Middle frontal gyrus (tissue), 1 donor: ENCODE data around the gene NUPR1.
"Not testable (repeated sequence)": the region's sequence is repeated elsewhere in the genome, so short reads cannot be mapped to it uniquely, and the experiment has no call there.

ENCODE experiments used
- DNase-seq: peaks from one replicate; pipeline ENCODE4 v3.0.0-alpha.2; 2015; ENCODE audit warnings: low spot score; ENCODE audit errors: extremely low spot score

NUPR1 gene

DNA sequence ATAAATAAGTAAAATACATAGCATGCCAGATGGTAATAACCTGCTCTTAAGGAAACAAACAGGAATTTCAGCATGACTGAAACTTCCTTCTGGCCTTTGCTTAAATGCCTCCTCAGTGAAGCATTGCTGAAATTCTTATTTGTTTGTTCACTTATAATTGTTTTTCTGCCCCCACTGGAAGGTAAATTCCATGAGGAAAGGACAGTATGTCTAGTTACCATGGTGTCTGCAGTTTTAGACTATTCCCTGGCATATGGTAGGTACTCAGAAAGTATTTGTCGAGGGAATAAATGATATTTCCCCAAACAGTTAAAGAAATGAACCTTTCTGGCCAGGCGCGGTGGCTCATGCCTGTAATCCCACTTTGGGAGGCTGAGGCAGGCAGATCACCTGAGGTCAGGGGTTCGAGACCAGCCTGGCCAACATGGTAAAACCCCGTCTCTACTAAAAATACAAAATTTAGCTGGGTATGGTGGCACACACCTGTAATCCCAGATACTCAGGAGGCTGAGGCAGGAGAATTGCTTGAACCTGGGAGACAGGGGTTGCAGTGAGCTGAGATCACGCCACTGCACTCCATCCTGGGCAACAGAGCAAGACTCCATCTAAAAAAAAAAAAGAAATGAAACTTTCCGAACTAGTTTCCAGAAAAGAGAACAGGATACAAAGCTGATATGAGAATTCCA, 11.5 kb downstream of the NUPR1 start:
- DNase-seq, result not testable (repeated sequence)

DNA sequence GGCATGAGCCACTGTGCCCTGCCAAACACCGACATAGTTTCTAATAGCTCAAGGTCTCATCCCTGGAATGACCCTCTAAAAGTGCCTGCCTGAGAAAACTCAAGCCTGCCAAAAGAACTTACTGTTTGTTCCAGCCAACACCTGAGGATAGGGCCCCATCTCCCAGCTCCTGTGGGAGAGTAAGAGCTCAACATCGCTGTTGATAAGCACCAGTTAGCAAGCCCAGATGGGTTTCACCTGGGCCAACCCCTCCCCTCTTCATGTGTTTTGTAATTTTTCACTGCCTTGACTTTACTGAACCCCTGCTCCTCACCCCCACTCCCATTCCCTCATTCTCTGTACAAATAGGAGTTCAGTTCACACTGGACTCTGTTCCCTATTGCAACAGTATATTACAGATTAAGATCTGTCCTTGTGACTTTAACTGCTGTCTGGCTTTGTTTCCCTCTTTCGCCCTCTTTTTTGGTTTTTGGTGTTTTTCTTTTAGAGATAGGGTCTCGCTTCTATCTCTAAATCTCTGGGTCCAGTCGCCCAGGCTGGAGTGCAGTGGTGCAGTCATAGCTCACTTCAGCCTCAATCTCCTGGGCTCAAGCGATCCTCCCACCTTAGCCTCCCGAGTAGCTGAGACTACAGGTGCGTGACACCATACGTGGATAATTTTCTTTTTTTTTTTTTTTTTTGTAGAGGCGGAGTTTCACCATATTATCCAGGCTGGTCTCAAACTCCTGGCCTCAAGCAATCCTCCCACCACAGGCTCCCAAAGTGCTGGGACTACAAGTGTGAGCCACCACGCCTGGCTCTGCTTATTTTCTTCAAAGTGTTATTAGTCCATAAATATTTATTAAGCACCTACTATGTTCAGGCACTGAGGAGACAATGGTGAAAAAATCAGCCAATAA, 12.3 kb downstream of the NUPR1 start:
- no peak for DNase-seq

DNA sequence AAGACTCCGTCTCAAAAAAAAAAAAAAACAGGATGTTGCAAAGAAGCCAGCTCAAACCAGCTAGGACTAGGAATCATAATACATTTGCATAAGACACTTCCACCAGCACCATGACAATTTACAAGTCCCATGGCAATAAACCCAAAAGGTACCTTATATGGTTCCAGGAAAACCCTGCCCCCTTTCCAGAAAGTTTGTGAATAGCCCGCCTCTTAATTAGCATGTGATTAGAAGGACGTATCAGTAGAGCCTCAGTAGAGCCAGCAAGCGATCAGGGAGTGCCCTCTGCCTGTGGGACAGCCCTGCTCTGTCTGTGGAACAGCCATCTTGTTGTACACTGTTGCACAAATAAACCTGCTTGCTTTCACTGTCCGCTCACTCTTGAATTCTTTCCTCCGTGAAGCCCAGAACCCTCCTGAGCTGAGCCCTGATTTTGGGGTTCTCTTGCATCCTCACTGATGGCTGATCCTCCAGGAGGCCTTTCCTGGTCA, 14.0 kb downstream of the NUPR1 start:
- no peak for DNase-seq

DNA sequence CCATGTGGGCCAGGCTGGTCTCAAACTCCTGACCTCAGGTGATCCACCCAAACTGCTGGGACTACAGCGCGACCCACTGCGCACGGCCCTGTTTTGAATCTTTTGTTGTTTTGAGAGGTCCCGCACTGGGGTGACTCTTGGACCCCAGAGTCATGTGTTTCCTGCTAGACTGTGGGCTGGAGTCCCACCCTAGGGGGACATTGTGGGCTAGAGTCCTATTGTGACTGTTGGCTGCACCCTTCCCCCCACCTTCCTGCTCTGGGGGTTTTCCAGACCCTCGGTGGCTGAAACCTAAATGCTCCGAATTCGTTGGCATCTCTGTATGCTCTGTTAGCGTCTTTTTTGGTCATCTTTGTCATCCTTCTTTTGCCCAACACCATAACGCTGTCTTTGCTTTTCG, 16.0 kb downstream of the NUPR1 start:
- DNase-seq, result no peak

DNA sequence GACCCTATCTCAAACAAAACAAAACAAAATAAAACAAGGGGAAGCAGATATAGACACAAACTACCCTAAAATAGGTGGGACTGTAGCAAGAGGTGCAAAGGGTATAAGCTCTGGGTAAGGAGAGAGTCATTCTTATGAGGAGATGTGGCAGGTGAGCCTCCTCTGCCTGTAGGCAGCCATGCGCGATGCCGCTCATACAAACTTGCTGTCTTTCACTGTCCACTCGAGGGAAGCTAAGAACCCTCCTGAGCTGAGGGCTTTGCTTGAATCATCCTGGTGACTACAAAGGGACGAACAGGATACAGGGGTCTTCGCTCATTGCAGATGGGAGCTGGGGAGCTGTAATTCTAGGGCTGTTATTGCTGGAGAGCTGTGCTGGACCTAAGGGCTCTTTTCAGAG, 17.3 kb downstream of the NUPR1 start:
- no peak for DNase-seq

DNA sequence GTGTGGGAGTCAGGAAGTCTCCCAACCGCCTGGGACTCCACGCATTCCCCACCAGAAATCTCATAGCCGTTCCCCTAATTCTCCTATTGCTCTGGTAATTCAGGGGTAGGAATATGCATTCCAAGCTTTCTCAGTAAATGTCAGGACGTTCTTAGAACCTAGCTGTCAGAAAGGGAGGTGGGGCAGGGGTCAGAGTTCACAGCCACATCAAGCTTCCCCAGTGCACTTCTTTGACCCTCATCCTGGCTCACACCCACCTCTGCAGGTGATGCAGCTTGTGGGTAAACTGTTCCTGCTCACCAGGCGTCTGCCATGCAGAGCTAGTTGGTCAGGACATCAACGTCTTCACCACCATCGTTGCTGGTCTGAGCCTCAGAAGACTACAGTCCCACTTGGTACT, 18.1 kb downstream of the NUPR1 start:
- DNase-seq, result no peak

DNA sequence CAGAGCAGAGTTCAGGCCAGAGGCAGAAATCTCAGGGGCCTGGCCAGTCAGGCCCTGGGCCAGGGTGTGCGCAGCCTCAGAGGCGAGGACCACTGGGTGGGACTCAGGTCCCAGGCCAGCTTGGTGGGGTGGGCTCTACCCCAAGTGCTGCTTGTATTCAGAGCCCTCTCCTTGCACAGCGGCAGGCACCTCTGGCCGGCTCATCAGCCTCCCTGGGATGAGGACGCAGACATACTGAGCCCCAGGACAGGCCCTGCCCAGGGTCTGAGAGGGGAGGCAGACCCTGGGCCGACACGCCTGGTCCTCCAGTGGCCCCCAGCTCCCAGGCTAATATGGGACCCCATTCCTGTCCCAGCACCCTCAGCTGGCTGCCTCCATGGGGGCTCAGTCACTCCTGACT, 24.5 kb downstream of the NUPR1 start:
- DNase-seq, result no peak

DNA sequence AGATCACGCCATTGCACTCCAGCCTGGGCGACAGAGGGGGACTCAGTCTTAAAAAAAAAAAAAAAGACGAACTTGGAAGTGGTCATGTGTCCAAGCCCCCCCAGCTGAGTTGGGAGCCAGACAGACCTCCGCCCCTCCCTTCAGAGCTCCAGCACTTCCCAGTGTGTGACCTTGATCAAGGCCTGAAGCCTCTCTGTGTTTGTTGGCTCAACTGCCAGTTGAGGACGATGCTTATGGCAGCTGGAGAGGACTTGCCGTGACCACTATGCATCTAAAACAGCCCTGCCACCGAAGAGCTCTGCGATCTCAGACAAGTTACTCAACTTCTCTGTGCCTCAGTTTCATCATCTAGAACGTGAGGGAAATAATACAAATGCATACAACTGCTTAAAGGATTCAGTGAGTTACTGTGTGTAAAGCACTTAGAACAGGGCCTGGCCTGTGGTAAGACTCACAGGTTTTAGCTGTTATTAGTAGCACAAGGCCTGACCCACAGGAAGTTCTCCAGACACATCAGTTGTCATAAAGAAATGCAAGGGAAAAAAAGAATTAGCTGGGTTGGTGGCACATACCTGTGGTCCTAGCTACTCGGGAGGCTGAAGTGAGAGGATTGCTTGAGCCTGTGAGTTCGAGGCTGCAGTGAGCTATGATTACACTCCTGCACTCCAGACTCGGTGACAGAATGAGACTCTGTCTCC, 25.1 kb downstream of the NUPR1 start:
- DNase-seq, result no peak

DNA sequence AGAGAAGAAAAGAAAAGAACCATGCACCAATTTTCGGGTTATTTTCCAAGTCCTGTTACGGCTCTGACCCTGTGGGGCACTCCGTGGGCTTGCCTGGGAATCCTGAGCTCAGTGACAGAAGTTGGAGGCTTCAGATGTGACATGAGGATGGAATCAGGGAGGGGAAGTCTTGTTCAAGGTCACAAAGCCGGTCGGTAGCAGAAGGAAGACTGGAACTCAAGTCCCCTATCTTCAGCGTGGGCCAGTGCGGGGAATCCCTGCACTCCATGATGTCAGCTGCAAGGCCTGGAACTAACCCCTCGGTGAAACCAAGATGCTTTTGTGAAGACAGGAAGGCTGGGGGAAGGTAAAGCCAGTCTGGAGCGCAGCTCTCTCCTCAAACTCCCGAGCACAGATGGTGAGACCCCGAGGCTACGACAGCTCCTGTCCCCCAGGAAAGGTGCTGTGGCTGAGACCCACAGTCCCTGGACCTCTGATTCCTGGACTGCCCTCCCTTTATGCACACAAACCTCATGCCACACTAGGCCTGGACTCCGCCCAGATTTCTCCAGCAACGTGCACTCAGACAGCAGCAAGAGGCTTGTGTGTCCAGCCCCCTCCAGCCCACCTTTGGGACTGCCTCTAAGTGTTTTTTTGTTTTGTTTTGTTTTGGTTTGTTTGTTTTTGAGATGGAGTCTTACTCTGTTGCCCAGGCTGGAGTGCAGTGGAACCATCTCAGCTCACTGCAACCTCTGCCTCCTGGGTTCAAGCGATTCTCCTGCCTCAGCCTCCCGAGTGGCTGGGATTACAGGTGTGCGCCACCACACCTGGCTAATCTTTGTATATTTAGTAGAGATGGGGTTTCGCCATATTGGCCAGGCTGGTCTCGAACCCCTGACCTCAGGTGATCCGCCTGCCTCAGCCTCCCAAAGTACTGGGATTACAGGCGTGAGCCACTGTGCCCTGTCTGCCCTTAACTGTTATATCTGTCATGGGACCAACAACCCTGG, 26.7 kb downstream of the NUPR1 start:
- DNase-seq, result no peak

DNA sequence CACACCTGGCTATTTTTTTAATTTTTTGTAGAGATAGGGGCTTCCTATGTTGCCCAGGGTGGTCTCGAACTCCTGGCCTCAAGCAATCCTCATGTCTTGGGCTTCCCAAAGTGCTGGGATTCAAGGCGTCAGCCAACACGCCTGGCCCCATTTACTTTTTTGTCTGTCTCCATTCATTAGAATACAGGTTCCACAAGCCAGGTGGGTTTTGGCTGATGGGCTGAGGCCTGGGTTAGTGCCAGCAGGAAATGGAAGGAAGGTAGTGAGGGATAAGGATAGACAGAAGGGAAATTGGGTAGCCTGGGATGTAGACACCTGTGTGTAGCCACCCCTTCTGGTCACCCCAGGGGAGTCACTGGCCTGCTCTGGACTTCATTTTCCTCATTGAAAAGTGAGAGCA, 27.7 kb downstream of the NUPR1 start:
- DNase-seq, result no peak

DNA sequence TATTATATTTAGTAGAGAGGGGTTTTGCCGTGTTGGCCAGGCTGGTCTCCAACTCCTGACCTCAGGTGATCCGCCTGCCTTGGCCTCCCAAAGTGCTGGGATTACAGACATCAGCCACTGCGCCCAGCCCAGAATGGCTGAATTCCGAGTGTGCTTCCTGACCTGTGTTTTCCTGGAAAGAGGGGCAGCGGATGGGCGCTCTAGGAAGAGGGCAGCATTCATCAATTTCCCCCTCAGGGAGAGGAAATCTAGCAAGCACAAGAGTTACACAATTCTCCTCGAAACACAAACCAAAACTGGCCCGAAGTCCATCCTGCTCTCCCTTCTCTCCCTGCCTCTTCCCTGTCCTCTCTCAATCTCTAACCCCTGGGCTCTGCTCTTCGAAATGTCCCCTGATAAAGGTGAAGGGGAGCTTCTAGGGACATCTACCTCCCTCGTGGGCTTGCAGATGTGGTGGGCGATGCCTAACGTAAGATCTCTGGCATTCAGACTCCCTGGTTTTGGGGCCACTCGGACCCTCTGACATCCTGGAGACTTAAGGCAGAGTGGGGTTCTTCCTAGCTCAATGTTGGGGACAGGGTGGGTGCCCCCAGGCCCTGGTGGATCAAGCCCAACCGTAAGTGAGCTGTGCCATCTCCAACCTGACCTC, 33.2 kb downstream of the NUPR1 start:
- no peak for DNase-seq

DNA sequence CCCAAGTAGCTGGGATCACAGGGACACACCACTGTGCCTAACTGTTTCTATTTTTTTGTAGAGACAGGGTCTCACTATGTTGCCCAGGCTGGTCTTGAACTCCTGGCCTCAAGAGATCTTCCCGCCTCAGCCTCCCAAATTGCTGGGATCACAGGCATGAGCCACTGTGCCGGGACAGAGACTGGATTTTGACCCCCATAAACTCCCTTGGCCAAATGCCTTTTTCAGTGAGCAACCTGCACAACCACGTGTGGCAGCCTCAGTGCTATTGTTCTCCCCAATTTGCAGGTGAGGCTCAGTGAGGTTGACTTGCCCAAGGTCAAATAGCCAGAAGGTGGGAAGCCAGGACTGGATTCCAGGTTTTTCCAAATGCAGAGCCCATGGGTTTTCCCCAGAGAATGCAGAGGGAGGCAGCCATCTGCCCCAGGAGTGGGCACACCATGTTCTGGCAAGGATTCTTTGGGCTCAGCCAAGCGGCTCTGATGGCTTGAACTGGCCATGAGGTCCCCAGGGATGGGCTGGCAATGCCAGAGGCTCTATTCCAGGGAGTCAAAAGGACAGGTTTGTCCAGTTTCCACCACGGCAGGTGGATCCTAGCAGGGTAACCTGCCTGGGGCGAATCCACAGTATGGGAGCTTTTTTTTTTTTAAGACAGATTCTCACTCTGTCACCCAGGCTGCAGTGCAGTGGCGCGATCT, 33.9 kb downstream of the NUPR1 start:
- DNase-seq, result no peak

DNA sequence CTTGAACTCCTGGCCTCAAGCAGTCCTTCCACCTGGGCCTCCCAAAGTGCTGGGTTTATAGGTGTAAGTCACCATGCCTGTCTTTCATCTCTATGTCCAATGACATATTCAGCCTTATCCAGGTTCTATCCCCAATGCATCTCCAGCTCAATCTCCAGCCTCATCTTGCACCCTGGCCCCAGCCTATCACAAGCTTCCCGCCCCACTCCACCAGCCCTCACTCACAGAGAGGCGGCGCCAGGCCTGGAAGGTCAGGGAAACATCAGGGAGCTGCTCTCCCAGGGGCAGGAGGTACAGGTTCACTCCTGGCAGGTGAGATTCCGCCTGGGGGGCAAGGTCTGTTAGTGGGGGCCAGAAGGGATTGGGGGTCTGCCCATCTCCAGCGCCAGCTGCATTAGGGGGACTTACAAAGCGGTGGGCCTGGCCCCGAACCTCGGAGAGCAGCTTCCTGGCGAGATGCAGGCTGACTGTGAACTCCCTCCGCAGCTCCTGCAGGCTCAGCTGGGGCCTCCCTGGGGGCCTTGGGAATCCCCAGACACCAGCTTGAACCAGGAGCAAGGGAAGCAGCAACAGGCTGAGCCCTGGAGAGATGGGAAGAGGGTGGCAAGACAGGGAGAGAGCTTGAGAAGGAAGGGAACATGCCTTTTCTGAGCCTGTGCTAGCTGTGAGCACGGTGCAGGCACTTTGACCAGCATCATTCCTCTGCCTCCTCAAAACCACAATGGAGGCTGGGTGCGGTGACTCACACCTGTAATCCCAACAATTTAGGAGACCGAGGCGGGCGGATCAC, 35.1 kb downstream of the NUPR1 start:
- no peak for DNase-seq

DNA sequence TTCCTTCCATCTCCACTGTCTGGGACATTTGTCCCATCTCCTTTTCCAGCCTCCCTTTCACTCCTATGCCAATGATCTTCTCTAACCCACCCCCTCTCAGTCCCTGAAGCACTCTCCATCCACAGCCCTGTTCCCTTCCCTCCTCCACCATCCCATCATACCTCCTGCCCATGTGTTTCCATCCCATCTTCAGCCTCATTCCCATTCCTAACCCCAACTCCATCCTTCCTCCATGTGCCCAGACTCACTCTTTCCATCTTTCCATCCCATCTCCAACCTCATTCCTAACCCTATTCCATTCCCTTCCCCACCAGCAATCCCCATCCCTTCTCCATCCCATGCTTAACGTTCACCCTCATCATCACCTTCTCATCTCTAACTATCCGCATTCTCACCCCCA, 36.5 kb downstream of the NUPR1 start:
- no peak for DNase-seq

DNA sequence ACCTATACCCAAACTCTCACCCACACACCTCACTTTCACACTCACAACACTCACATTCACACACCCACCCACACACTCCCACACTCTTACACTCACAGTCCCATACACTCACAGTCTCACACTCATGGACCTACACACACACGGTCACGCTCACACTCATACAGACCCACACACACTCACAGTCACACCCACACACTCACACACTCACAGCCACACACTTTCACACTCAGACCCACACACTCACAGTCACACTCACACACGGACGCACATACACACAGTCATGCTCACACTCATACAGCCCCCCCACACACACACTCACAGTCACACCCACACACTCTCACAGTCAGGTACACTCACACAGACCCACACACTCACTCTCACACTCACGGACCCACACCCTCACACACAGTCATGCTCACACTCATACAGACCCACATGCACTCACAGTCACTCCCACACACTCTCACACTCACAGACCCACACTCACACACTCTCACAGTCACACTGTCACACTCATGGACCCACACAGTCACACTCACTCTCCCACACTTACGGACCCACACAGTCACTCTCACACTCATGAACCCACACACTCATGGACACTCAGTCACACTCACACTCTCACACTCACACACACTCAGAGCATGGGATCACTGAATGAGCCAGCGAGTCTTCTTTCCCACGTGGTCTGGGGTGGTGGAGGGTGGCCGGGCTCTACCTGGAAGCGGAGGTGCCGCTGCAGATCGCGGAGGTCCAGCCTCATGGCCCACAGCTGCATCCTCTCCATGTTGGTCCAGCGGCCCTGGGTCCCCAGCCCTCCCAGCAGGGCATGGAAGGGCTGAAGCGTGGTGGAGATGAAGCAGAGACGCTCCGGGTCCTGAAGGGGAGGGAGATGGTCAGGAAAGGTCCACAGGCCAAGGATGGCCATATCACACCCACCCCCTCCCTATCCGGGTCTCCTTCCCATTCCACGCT, 37.2 kb downstream of the NUPR1 start:
- no peak for DNase-seq

DNA sequence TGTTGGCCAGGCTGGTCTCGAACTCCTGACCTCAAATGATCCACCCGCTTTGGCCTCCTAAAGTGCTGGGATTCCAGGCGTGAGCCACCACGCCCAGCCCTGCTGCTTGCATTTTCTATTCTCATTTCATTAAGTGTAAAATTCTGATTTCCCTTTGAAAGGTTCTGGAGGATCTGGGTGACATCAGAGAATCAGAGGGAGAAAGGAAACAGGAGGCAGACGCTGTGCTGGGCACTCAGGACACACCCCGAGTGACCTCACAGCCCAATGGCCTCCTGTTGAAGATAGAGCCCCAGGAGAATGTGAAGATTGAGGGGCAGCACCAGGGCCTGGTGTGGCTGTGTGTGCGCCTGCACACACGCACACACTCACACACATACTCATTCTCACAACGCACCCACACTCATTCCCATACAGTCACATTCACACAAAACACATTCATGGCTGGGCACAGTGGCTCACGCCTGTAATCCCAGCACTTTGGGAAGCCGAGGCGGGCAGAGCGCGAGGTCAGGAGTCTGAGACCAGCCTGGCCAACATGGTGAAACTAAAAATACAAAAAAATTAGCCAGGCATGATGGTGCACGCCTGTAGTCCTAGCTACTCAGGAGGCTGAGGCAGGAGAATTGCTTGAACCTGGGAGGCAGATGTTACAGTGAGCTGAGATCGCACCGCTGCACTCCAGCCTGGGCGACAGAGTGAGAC, 38.1 kb downstream of the NUPR1 start:
- not testable (repeated sequence) for DNase-seq

DNA sequence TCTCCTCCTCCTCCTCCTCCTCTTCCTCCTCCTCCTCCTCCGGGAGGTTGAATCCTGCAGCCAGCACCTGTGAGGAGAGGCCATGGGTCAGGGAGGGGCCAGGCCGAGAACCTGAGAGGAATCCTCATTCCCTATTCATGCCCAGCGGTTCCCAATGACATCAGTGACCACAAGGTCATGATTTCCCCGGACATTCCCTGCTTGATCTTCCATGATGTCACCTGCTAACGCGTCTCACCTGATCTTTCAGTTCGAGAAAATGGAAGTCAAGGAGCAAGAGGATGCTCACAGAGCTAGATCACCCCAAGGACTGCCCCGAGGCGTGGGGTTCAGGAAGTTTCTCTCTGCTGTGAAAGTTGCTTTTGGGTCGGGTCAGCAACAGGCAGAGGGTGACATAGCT, 38.9 kb downstream of the NUPR1 start:
- DNase-seq, result no peak
